ENCODE data around the gene MTERF4.

MTERF4 gene

DNA sequence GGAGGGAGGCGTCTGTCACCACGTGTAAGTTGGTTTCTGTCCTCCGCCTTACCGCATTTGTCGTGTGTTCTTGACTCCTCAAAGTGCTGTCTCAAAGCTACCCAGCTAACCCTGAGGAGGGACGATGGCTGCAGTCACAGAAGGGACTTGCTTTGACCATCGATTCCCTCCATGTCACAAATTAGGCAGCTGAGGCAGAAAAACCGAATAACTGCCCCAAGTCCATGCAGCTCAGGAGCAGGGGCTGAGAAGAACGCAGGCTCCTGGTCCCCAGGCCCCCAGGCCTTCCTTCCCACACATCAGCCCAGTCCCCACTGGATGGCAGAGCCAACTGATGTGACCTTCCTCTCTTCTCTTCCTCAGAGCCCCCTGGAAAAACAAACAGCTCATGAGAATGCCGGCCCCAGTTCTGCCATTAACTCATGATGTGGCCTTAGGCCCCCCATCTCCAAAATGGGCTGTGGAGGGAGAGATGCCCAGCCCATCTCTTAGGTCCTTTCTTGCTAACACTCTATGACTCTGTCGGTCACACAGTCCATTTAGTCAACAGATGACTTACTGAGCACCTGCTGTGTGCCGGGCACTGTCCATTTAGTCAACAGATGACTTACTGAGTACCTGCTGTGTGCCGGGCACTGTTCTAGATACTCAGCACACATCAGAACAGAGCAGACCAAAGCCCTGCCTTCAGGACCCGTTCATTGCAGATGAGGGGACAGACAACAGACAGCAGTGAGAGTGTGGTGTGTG, 19.6 kb downstream of the MTERF4 start:
- Histone ChIP-seq H3K9ac (no peak overlapping the region), H4K20me1 (ENCODE audit: insufficient read depth) (no peaks in the 10 kb centered on the region), H3K79me2 (ENCODE audit: insufficient read depth, low read depth) (no peaks in the 10 kb centered on the region), H3K4me2 (no peak overlapping the region), H3K27ac (no peak overlapping the region), H3K36me3 (ENCODE audit: insufficient read depth) (no peaks in the 10 kb centered on the region), H2AFZ (ENCODE audit: low read depth) (no peak overlapping the region), H3K4me1 (ENCODE audit: low read depth, poor library complexity, severe bottlenecking) (no peaks in the 10 kb centered on the region), H3K27me3 (ENCODE audit: insufficient read depth, low read depth) (no peaks in the 10 kb centered on the region), H3K4me3 (IDR thresholded peaks at IDR 0.05; ENCODE audit: insufficient read depth, low read depth, low read length) (no peak overlapping the region)
- TF ChIP-seq, protein P1, sequence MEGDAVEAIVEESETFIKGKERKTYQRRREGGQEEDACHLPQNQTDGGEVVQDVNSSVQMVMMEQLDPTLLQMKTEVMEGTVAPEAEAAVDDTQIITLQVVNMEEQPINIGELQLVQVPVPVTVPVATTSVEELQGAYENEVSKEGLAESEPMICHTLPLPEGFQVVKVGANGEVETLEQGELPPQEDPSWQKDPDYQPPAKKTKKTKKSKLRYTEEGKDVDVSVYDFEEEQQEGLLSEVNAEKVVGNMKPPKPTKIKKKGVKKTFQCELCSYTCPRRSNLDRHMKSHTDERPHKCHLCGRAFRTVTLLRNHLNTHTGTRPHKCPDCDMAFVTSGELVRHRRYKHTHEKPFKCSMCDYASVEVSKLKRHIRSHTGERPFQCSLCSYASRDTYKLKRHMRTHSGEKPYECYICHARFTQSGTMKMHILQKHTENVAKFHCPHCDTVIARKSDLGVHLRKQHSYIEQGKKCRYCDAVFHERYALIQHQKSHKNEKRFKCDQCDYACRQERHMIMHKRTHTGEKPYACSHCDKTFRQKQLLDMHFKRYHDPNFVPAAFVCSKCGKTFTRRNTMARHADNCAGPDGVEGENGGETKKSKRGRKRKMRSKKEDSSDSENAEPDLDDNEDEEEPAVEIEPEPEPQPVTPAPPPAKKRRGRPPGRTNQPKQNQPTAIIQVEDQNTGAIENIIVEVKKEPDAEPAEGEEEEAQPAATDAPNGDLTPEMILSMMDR (conservative IDR thresholded peaks at IDR 0.05; ENCODE audit: low read depth, low read length), result no peak

- no peak overlapping the region for H3K9ac ChIP-seq
- no peak overlapping the region for H3K4me3 ChIP-seq (IDR thresholded peaks at IDR 0.05; ENCODE audit: insufficient read depth, low read depth, low read length)
- no peak overlapping the region for H3K4me2 ChIP-seq
- H2AFZ ChIP-seq (ENCODE audit: low read depth), result no peak overlapping the region
- TF ChIP-seq, protein P1 (conservative IDR thresholded peaks at IDR 0.05; ENCODE audit: low read depth, low read length), result no peak
- H4K20me1 ChIP-seq (ENCODE audit: insufficient read depth), result no peaks in the 10 kb centered on the region
- H3K36me3 ChIP-seq (ENCODE audit: insufficient read depth), result no peaks in the 10 kb centered on the region
- no peak overlapping the region for H3K27ac ChIP-seq
- no peaks in the 10 kb centered on the region for H3K4me1 ChIP-seq (ENCODE audit: low read depth, poor library complexity, severe bottlenecking)
- no peaks in the 10 kb centered on the region for H3K79me2 ChIP-seq (ENCODE audit: insufficient read depth, low read depth)
- no peaks in the 10 kb centered on the region for H3K27me3 ChIP-seq (ENCODE audit: insufficient read depth, low read depth)
These were observed 20.3 kb downstream of the MTERF4 start for GRCh38 chr2:241081643-241082340.

- Histone ChIP-seq H3K9ac (no peak overlapping the region), H3K27ac (no peak overlapping the region), H3K4me3 (IDR thresholded peaks at IDR 0.05; ENCODE audit: insufficient read depth, low read depth, low read length) (no peak overlapping the region), H2AFZ (ENCODE audit: low read depth) (no peak overlapping the region), H3K4me2 (no peak overlapping the region), H3K27me3 (ENCODE audit: insufficient read depth, low read depth) (no peaks in the 10 kb centered on the region), H3K79me2 (ENCODE audit: insufficient read depth, low read depth) (no peaks in the 10 kb centered on the region), H4K20me1 (ENCODE audit: insufficient read depth) (no peaks in the 10 kb centered on the region), H3K4me1 (ENCODE audit: low read depth, poor library complexity, severe bottlenecking) (no peaks in the 10 kb centered on the region), H3K36me3 (ENCODE audit: insufficient read depth) (no peaks in the 10 kb centered on the region)
- TF ChIP-seq, protein P1 (conservative IDR thresholded peaks at IDR 0.05; ENCODE audit: low read depth, low read length), result no peak
These were observed 20.9 kb downstream of the MTERF4 start for GRCh38 chr2:241081190-241081642.

DNA sequence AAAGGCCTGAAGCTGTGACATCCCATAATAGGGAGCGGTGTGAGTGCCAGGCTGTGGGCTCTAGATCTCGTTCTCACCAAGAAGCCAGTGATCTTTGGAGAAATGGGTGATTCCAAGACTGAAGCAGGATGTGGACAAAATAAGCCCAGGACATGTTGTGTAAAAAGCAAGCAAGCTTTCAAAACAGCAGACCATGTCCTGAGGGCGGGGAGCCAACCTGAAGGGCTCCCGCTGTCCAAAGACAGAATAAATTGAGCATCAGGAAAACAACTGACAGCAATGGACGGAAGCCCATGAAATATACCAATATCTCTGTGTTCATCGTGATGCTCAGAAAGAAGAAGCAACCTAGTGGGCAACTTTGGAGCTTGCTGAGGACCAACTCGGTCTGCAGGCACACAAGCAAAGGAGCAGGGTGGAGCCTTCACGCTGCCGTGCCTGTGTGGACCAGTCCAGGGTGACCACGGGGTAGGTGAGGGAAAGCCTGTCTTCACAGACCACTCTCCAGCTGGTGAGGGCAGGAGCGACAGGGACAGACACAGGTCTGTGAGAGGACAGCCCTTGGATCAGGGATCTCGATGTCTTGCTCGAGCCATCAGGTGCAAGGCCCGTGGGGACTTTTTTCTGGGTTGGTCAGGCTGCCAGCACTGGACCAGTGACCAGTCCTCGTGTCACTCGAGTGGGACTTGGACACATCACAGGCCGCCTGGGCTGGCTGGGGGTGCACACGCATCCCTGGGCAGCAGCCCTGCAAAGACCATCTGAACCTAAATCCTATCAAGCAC, 21.5 kb downstream of the MTERF4 start:
- H3K36me3 ChIP-seq (ENCODE audit: insufficient read depth), result no peaks in the 10 kb centered on the region
- H4K20me1 ChIP-seq (ENCODE audit: insufficient read depth), result no peaks in the 10 kb centered on the region
- H3K27ac ChIP-seq, result no peak overlapping the region
- no peaks in the 10 kb centered on the region for H3K4me1 ChIP-seq (ENCODE audit: low read depth, poor library complexity, severe bottlenecking)
- H3K79me2 ChIP-seq (ENCODE audit: insufficient read depth, low read depth), result no peaks in the 10 kb centered on the region
- H2AFZ ChIP-seq (ENCODE audit: low read depth), result no peak overlapping the region
- no peaks in the 10 kb centered on the region for H3K27me3 ChIP-seq (ENCODE audit: insufficient read depth, low read depth)
- TF ChIP-seq, protein P1 (conservative IDR thresholded peaks at IDR 0.05; ENCODE audit: low read depth, low read length), result no peak
- H3K4me3 ChIP-seq (IDR thresholded peaks at IDR 0.05; ENCODE audit: insufficient read depth, low read depth, low read length), result no peak overlapping the region
- H3K9ac ChIP-seq, result no peak overlapping the region
- H3K4me2 ChIP-seq, result no peak overlapping the region

All from KMS-11 (cell line).